CD4-positive, alpha-beta T cell treated with Interleukin-2 at 100 ng/mL for 4 hours (primary cell): Measurements from ENCODE around the gene LYVE1.

Experiments
- DNase-seq: peaks from one replicate; pipeline ENCODE4 v3.0.0-alpha.2; 2020; ENCODE audit warnings: low spot score

The LYVE1 gene

GRCh38 chr11:10522921-10523320, 45.5 kb downstream of the LYVE1 start:
- DNase-seq, result no peak

DNA sequence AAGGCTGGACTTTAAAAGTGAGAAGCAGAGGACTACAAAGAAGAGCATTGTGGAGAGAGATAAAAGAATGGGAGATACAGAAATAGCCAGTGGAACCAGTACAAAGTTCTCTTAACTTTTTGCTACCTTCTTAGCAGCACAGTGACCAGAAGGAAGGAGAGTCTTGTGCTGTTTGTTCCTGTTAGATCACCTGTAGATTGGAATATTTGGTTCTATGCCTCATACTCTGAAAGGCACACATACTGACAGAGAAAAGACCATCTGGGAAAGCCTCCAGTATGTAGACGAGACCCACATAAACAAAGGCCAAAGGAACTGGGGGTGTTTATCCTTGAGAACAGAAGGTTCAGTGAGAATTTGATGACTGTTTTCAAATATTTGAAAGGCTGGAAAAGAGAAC, 46.2 kb downstream of the LYVE1 start:
- DNase-seq, result no peak

- no peak for DNase-seq
Measured at GRCh38 chr11:10520562-10520961, 47.9 kb downstream of the LYVE1 start.

DNA sequence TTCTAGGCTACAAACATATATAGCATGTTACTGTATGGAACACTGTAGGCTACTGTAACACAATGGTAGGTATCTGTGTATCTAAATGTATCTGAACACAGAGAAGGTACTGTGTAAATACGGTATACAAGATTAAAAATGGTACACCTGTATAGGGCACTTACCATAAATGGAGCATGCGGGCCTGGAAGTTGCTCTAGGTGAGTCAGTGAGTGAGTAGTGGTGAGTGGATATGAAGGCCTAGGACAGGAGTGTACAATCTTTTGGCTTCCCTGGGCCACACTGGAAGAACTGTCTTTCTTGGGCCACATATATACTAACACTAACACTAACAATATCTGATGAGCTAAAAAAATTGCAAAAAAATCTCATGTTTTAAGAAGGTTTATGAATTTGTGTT, 48.8 kb downstream of the LYVE1 start:
- DNase-seq, result no peak

GRCh38 chr11:10518891-10519290, 49.6 kb downstream of the LYVE1 start:
- no peak for DNase-seq

GRCh38 chr11:10518123-10518522, 50.3 kb downstream of the LYVE1 start:
- DNase-seq, result no peak

- DNase-seq, result no peak
Measured at GRCh38 chr11:10515418-10515817, 53.0 kb downstream of the LYVE1 start.

DNA sequence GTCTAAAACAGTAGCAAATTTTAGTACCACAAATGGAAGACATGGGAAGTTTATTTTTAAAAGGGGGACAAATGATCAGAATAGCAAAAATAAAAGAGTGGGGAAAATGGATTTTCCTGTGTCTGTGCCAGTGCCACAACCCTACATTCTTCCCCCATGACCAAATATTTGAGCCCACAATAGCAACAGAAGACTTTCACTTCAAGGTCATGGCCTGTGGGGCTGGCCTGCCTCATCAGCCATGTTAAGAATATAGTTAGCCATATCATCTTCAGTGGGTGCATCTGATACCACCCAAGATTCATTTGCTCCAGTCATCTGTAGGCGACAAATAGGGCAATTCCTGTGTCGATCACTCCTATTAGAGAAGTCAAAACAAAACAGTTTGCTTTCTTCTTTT, 53.8 kb downstream of the LYVE1 start:
- no peak for DNase-seq

- DNase-seq, result no peak
Measured at GRCh38 chr11:10514202-10514601, 54.3 kb downstream of the LYVE1 start.

DNA sequence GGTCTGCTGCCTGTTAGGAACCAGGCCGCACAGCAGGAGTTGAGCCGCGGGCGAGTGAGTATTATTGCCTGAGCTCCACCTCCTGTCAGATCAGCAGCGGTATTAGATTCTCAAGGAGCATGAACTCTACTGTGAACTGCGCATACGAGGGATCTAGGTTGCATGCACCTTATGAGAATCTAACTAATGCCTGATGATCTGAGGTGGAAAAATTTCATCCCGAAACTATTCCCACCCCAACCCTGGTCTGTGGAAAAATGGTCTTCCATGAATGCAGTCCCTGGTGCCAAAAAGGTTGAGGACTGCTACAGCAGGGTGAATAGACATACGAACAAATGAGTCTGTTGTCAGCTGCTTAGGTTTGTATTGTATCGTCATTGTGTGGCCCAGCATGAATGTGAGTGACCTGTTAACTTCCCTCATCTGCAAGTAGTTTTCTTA, 57.3 kb downstream of the LYVE1 start:
- no peak for DNase-seq
